GM21515 (cell line): Measurements from ENCODE around the gene TLN1.
A peak's percentile ranks its signal among the peaks of the same experiment; 100 is the strongest.

Source experiments
- ATAC-seq: cut with Tn5 transposase; IDR thresholded peaks from one replicate; pipeline ENCODE4 v1.9.1; 2021; ENCODE audit not compliant: unreplicated experiment

TLN1 gene

DNA sequence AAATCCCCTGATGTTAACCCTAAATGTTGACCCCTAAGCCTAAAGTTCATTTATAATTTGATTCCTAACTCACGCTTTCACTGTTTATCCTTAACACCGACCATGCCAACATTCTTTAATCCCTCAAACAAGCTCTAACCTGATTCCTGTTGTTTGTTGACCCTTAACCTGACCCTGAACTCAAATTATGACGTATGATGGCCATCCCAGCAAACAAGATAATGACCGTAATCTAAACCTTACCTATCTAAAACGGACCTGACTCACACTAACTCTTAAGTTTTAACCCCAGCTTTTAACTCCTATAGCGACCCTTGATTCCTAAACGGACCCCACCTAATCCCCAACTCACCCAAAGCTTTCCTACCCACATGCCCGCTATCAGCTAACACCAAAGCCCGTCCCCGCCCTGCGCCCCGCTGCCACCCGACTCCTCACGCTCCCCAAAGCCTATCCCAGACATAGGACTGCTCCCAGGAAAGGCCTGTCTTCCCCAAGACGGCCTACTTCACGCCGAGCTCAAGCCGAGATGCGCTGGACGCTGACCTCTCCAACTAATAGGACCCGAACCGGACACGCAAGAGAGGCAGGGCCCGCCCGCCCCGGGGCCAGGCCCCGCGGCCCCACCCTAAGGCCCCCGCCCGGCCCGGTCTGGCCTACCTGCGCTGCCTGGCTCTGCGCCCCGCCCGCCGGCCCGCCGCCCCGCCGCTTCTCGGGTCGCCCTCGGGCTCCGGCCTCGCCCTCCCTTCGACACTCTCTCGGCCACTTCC lies 395 bp downstream of the TLN1 start:
- peak; percentile 1 for ATAC-seq

DNA sequence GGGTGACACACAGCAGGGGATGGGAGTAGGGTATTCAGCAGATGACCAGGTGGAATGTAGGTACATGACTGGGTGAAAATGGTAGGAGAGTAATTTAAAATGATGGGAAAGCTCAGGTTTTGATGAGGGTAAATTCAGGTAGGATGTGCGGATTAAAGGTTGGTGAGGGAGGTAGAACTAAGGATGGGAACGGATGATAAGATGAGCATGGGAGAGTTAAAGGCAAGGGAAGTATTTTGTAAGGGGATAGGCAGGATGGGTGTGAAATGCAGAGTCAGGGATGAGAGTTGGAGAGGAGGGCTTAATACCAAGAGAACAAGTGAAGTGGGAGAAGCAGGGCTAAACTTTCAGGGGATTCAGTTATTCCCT lies 1.5 kb downstream of the TLN1 start:
- ATAC-seq = no peak

DNA sequence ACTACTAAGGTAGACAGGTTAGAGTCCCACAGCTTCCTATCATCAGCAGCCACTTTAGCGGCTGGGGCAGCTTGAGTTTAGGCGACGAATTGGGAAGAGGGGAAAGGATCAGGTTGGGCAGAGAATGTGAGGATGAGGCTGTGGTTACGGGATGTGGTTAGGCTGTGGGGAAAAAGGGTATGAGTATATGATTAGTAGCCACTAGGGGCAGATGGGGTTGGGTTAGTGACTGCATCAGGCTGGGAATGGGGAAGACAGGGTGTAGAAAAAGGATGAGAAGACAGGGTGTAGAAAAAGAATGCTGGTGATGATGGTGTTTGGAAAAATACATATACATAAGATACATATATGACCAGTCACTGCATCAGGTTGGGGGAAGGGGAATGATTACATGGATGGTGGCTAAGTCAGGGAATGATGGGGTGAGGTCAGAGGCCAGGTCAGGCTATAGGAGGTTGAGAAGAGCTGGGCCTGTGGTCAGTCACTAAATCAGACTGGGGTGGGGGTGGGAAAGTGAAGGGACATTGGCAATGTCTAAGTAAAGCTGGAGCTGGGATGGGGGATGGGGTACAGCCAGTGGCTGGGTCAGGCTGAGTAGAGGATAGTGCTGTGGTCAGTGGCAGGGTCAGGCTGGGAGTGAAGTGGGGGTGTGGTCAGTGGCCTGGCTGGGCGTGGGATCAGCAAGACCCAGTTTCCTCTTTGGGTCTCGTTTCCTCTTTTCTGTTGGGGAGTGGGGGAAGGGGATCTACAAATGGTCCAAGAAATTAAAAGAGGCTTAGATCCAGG lies 2.1 kb downstream of the TLN1 start:
- ATAC-seq = no peak

DNA sequence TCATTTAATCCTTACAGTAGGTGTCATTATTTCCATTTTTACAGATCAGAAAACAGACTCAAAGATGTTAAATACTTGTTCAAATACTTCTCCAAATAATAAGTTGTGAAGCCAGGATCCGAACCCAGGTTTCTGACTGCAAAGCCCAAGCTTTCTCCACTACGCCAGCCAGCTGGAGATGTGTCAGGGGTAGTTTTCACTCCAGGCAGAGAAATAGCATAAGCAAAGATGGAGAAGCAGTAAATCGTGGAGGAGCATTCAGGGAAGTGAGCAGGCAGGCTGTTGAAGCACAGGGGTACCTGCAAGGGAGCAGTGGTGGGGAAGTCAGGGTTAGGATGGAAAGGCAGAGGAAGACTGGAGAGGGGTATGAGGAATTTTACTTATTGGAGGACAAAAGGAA lies 2.9 kb downstream of the TLN1 start:
- ATAC-seq = no peak

DNA sequence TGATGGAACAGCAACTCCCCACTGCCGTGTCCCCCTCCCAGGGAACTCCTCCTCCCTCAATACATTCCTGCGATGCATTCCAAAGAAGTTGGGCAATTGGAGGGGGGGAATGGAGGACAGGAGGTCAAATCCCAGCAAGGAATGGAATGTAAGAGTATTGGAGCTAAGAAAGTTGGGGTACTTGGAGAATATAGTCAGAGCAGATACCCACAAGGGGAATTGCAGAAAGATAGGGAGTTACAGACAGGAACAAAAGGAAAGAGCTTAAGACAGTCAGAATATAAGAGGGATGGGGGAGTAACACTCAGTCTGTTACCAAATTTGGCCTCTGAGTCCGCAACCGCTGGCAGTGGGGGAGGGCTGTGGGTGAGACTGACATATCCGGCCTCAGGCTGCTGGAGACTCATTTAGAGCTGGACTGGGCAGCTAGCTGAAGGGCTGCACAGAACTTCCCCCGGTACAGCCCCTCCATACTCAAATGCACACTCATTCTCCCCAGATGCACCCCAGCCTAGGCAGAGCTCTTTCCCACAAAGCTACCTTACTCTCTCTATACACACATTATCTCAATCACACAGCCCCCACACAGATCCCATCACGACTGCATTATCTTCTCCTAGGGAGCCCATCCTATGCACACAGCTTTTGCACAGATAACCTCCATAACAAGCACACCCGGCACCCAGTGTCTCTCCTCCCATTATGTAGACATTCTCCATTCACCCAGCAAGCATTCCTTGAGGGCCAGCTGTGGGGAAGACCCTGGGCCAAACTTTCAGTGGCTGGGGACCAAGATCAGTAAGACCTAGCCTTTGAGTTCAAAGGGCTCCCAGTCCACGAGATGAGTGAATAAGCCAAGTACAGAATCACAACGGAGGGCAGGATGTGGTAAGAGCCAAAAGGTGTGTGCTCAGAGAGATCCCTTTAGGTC lies 3.7 kb downstream of the TLN1 start:
- no peak for ATAC-seq

DNA sequence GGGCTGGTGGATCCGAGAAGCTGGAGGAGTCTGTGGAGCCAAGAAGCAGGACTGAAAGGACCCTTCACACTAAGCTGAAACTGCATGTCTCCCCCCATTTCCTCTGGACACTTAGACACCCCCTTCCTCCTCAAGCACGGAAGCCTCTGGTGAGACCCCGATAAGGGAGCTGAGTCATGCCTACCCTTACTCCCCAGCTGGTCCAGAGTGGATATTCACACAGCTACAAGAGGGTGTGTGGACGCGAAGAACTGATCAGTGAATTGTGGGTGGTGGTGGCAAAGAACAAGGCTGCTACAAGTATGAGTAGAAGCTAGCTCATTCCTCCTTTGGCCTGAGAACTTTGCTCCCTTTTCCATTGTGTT lies 4.3 kb downstream of the TLN1 start:
- no peak for ATAC-seq

DNA sequence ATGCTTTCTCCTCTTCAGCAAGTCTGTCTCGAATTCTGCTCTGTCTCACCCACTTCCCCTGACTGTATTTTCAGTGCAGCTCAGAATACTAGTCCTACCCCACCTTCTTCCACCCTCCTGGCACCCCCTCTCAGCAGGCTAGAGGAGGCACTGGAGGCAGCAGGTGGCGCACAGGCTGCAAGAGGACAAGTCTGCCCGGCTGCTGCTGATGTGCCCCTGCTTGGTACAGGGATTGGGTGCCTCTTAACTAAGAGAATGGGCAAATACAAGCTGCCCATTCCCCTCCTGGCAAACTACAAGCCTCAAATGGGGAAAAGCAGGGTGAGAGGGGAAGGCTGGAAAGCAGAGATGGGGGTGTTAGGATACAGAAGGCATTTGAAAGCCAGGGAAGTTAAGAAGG lies 5.1 kb downstream of the TLN1 start:
- ATAC-seq = no peak

DNA sequence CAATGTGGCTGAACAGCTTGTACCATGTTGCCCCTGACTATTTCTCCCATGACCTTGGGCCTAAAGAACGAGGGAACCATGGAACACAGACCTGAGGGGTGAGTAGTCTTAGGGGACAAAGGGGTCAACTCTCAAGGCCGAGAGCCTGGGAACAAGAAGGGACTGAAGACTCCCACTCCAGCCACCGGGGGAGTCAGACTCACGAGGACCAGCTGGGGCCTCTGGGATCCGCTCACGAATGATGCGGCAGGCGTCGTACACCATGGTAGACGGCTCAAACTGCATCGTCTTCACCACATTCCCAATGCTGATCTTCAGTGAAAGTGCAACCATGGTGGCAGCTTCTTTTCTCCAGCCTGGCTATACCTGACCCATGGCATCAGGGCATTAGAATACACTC lies 6.6 kb downstream of the TLN1 start:
- ATAC-seq = no peak

DNA sequence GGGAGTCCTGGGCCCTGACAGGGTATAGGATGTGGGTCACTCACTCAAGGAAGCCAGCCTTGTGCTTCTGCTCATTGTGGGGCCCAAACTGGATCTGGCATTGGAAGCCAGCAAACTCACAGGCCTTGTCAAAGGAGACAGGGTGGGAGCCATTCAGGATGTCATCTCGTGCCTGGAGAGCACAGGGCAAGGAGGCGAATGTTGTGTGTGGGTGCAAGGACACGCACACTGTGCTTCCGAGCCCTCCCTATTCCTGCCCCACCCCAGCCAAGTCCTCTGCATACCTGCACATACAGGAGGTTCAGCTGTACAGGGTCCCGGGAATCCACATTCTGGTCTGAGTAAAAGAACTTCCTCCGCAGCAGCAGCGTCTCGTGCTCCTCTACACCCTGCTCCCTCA lies 8.1 kb downstream of the TLN1 start:
- ATAC-seq = no peak

DNA sequence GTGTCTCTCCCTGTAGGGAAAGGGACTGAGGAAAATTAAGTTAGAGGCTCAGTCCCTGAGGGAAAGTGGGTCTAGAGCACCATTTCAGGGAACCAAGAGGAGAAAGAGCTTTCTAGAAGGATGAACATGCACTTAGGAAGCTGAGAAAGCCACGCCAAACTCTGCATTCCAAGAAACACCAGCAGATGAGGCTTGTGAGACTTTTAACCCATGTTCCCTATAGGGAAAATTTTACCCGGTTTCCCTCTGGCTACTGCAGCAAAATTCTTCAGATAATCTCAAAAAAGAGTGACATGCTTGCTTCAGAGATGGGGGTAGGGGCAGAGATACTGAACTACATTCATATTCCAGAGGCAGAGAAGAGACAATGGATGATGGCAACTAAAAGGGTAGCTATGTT lies 8.6 kb downstream of the TLN1 start:
- no peak for ATAC-seq

DNA sequence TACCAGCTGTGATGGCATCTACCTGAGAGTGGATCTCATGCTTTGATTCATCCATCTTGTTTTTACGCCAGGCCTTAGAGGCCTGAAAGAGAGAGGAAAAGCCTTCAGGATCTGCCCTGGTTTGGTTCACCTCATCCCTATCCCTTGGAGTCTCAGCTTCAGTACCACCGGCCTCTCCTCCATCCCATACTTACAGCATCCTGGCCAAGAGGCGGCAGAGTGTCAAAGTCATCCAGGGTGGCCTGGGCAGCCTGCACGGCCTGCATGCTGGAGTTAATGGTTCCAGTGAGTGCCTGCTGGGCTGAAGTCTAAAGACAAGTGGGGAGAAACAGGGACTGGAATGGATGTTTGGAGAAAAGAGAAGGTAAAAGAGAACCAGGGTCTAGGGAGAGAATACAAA lies 12.4 kb downstream of the TLN1 start:
- ATAC-seq = no peak

DNA sequence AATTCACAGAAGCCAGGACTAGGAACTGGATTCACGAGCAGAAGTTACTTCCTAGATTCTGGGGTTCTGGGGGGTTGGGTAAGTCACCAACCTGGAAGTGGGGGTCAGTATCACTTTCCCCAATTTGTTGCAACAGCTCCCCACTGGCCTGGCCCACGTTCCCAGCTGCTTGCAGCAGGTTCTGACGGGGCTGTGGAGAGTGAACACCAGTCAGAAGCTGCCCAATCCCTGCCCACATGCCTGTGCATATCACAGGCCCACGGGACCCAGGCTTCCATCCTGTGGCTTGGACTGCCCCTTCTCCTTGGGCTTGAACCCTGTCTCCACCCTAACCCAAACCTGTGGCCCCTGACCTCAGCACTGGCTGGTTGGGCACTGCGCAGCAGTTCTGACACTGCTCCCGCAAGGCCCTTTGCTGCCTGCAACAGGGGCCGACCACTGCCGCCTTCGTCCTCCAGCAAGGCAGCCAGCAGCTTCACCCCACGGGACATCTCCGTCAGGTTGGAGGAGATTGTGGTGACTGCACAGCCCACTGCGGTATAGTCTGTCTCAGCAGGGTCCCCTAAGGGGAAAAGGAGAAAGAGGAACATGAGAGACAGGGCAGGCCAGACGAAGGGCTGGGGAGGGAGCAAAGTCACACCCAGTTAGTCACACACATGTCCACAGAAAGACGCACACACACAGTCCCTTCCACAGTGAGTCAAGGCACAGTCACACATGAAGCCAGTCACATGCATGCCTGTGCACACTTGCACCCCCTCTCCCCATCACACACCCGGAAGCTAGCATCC lies 13.1 kb downstream of the TLN1 start:
- ATAC-seq = no peak

DNA sequence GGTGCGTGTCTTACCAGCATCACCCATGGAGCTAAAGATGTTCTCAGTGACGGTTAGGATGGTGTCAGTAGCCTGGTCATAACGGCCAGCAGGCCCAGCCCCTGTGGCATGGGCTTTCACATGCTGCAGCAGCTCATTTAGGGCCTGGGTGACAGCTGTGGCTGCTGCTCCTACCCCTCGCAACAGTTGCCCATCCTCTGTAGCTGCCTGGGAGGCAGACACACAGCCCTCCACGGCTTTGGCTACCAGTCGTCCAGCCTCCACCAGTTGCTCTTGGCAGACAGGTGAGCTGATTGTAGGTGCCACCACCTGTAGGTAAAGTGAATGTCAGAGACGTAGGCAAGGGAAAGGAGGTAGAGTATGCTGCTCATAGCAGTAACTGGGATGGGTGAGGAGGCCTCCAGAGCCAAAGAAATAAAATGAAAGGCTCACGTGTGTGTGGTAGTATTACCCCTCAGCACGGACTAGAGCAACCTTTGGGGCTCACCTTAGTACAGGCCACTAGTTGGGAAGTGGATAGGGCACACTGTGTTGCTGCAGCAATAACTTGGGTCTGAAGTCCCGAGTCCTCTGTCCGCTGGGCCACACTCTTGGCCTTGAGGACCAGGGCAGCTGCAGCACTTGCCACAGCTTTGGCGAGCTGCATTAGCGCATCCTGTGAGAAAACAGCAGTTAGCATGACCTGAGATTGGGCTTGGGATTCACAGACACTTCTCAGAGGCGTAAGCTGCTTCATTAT lies 14.7 kb downstream of the TLN1 start:
- no peak for ATAC-seq

DNA sequence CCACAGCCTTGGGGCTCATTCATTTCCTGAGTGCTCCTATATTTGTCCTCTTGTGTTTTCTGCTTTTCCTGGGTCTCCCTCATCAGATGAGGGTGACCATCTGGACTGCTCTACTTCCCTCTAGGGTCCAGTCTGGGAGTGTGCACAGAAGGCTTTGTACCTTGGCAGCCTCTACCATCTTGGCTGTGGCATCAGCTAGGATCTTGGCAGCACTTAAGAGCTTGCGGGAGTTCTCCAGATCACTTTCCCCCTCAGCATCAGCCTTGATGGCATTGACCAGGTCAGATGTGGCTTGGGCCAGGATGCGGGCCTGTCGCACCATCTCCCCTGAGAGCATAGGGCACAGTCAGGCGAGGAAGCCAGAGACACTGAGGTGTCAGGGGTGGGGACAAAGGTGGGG lies 15.8 kb downstream of the TLN1 start:
- no peak for ATAC-seq

DNA sequence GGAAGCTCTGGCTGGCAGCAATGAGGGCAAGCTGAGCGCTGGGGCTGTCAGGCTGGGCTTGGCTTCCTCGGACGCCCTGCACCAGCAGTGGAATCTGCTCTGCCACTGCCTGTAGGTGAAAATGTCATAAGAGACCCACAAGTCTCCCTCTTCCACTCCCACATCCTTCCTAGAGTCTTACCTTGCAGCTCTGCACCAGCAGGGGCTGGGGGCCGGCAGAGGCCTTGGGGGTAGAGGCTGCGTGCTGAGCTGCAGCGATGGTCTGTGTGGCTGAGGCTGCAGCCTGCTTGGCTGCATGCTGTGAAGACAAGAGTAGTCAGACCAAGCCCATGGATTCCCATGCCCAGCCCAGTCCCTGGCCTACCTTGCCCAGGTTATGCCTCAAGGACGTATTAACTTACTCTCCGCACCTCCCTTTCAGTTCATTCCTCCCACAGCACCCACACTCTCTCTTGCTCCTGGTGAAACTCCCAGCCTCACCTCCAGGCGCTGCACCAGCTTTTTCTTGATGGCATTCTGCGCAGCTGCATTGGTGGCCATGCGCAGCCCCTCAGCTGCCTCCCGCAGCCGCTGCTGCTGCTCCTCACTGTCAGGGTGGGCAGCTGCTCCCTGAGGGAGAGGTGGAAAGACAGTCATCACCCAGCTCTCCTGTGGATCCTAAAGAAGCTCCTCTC lies 17.3 kb downstream of the TLN1 start:
- no peak for ATAC-seq

DNA sequence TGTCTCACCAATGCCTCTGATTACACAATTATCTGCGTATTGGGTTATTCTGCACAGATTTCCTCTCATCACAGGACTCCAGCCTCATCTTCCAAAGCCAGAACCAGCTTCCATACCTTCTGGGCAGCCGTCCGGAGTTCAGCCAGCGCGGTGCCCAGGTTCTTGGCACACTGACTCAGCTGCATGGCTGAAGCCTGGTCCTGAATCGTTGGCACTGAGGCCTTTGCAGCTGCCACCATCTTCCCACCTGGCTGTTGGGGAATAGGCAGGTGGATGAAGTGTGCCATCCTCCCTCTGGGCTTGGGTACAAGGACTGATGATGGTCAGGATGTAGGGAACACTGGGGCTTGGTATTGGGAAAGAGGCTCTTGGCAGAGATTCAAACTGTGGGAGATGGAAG lies 17.9 kb downstream of the TLN1 start:
- no peak for ATAC-seq

DNA sequence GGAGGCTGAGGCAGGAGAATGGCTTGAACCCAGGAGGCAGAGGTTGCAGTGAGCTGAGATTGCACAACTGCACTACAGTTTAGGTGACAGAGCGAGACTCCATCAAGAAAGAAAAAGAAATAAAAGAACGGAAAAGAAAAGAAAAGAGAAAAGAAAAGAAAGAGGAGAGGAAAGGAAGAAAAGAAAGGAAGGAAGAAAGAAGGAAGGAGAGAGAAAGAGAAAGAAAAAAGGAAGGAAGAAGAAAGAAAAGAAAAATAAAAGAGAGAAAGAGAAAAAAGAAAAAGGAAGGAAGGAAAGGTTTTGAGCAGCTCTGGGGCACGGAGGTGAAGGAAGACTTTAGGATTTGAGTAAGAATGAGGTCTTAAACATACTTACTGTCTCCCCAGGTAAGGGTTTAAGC lies 18.4 kb downstream of the TLN1 start:
- ATAC-seq = no peak

DNA sequence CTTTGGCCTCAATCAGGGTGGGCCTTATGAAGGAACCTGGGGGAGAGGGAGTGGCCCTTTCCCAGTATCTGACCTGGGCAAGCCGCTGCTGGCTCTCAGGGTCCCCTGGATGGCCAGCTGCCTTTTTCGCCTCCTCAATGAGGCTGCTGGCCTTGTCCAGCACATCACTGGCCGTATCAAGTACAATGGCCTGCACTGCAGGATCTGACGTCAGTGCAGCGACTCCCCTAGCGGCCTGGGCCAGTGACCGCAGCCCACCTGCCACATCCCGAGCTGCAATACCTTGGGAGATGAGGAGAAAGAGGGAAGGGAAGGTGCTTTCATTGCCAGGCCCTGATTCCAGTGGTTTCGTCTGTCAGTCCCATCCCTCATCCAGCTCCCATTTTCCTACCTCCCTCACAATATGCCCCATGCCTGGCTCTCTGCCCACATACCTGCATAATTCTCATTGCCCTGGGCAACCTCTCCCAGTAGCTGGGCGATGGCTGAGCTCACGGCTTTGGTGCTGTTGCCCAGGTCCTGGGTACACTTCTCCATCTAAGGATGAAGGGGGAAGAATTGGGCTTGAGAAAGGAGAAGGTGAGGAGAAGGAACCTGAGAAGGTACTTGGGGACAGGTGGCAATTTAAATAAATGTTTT lies 19.1 kb downstream of the TLN1 start:
- ATAC-seq = no peak
